Hepatocyte (in vitro differentiated cells): ENCODE measurements around the gene JARID2.

Experiments
- EZH2 ChIP-seq: fragments of 200-600 bp; sonication (generic); IDR thresholded peaks from 2 replicates; pipeline ENCODE4 v1.6.1; 2016; ENCODE audit warnings: antibody characterized with exemption, mild to moderate bottlenecking, borderline replicate concordance
- TF ChIP-seq, protein P1 (sequence below): fragments of 200-600 bp; sonication (generic); IDR thresholded peaks from 2 replicates; pipeline ENCODE4 v1.5.1; 2016; ENCODE audit warnings: antibody characterized with exemption, mild to moderate bottlenecking; ENCODE audit not compliant: poor library complexity

DNA sequence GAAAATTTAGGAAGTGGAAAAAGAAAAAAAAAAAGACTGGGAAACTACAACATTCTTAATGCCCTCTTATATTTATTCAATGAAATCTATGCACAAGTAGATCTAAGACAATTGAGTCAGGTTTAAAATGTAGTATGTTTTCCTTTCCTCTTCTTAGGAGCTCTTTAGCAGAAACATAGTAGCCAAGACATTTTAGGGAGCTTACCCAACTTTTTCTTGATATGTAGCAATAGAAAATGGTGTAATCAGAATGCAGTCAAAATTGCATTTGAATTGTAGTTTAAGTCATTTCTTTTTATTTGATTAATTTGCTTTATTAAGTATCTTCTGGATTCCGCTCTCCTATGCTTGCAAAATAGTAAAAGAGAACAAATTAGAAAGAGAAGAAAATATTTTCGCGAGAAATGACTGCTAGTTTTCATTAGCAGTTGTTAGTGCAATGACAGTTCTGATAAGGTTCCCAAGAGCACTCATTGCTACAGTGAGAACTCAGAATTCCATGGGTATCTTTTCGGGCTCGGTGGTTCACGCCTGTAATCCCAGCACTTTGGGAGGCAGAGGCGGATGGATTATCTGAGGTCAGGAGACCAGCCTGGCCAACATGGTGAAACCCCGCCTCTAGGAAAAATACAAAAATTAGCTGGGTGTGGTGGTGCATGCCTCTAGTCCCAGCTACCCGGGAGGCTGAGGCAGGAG is 52.2 kb downstream of the JARID2 start:
- TF ChIP-seq, protein P1, sequence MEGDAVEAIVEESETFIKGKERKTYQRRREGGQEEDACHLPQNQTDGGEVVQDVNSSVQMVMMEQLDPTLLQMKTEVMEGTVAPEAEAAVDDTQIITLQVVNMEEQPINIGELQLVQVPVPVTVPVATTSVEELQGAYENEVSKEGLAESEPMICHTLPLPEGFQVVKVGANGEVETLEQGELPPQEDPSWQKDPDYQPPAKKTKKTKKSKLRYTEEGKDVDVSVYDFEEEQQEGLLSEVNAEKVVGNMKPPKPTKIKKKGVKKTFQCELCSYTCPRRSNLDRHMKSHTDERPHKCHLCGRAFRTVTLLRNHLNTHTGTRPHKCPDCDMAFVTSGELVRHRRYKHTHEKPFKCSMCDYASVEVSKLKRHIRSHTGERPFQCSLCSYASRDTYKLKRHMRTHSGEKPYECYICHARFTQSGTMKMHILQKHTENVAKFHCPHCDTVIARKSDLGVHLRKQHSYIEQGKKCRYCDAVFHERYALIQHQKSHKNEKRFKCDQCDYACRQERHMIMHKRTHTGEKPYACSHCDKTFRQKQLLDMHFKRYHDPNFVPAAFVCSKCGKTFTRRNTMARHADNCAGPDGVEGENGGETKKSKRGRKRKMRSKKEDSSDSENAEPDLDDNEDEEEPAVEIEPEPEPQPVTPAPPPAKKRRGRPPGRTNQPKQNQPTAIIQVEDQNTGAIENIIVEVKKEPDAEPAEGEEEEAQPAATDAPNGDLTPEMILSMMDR: no peak
- TF ChIP-seq EZH2: no peak
